CD4-positive, alpha-beta T cell treated with Interleukin-6 at 100 ng/mL for 8 hours (primary cell): ENCODE measurements around the gene SPTB.

Experiments used
- DNase-seq: peaks from one replicate; pipeline ENCODE4 v3.0.0-alpha.2; 2020; ENCODE audit warnings: mixed read lengths, low spot score

SPTB gene

GRCh38 chr14:64789696-64790095 is 90.0 kb downstream of the SPTB start:
- DNase-seq = no peak

GRCh38 chr14:64788706-64789105 is 91.0 kb downstream of the SPTB start:
- DNase-seq = no peak

- DNase-seq = no peak
These were observed 92.1 kb downstream of the SPTB start for GRCh38 chr14:64787619-64788018.

- DNase-seq = no peak
These were observed 93.2 kb downstream of the SPTB start for GRCh38 chr14:64786296-64787149.

GRCh38 chr14:64784006-64784405 is 95.7 kb downstream of the SPTB start:
- DNase-seq = no peak

- DNase-seq = no peak
These were observed 97.5 kb downstream of the SPTB start for GRCh38 chr14:64782196-64782595.

GRCh38 chr14:64779472-64779871 is 100.2 kb downstream of the SPTB start:
- DNase-seq = no peak

GRCh38 chr14:64778104-64778754 is 101.5 kb downstream of the SPTB start:
- no peak for DNase-seq

GRCh38 chr14:64777461-64777860 is 102.2 kb downstream of the SPTB start:
- DNase-seq = no peak

- DNase-seq = no peak
These were observed 104.5 kb downstream of the SPTB start for GRCh38 chr14:64775081-64775777.

GRCh38 chr14:64774272-64774671 is 105.4 kb downstream of the SPTB start:
- DNase-seq = no peak

GRCh38 chr14:64773577-64773976 is 106.1 kb downstream of the SPTB start:
- DNase-seq = no peak

- DNase-seq = no peak
These were observed 106.7 kb downstream of the SPTB start for GRCh38 chr14:64773046-64773445.

GRCh38 chr14:64772397-64772950 is 107.2 kb downstream of the SPTB start:
- no peak for DNase-seq

GRCh38 chr14:64771161-64771560 is 108.5 kb downstream of the SPTB start:
- no peak for DNase-seq

- no peak for DNase-seq
These were observed 109.0 kb downstream of the SPTB start for GRCh38 chr14:64770751-64771150.

GRCh38 chr14:64769096-64770020 is 110.3 kb downstream of the SPTB start:
- DNase-seq = no peak

- DNase-seq = no peak
These were observed 111.2 kb downstream of the SPTB start for GRCh38 chr14:64768401-64769095.

- DNase-seq = no peak
These were observed 112.3 kb downstream of the SPTB start for GRCh38 chr14:64767215-64767964.
